ENCODE results near the gene NKTR.

DNA sequence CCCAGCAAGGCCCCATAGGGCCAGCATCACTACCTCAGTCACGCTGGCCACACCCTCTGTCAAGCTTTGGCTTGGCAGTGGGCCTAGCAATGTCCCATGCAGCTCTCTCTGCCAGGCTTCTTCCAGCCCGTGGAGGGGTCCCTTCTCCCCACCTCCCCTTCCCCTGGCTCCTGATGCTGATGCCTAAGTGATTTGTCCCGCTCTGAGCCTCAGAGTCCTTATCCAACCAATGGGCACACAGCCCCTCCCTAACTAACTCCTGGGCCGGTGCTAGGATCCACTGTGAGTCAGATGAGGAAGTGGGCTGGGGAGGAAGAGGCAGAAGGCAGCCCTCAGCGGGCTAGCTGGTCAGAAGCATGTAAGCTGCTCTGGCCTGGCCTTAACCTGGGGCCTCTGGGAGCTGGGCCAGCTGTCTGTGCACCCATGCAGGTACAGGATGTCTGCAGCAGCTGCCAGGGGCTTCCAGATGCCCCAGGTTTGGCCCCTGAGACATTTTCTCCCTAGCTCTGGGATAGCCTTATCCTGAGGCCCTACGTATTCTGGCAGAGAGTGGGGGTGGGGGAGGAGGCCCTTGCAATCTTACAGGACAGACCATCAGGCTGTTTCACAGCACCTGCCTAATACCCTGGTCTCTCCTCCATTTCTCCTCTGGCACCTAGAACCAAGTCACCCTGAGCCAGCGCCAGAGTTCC is 52.3 kb downstream of the NKTR start:
- TF ChIP-seq, protein P1, sequence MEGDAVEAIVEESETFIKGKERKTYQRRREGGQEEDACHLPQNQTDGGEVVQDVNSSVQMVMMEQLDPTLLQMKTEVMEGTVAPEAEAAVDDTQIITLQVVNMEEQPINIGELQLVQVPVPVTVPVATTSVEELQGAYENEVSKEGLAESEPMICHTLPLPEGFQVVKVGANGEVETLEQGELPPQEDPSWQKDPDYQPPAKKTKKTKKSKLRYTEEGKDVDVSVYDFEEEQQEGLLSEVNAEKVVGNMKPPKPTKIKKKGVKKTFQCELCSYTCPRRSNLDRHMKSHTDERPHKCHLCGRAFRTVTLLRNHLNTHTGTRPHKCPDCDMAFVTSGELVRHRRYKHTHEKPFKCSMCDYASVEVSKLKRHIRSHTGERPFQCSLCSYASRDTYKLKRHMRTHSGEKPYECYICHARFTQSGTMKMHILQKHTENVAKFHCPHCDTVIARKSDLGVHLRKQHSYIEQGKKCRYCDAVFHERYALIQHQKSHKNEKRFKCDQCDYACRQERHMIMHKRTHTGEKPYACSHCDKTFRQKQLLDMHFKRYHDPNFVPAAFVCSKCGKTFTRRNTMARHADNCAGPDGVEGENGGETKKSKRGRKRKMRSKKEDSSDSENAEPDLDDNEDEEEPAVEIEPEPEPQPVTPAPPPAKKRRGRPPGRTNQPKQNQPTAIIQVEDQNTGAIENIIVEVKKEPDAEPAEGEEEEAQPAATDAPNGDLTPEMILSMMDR (IDR thresholded peaks at IDR 0.05): no peak
- no peak for TF ChIP-seq ZFX (IDR thresholded peaks at IDR 0.05; ENCODE audit: borderline replicate concordance)
